ENCODE measurements around the gene DHX36.

GRCh38 chr3:154273381-154273780, 50.9 kb downstream of the DHX36 start:
- TF ChIP-seq POLR2AphosphoS5 (IDR thresholded peaks at IDR 0.05) (no peak), POLR2A (IDR thresholded peaks at IDR 0.05) (no peak)
